Activated CD8-positive, alpha-beta memory T cell treated with anti-CD3 and anti-CD28 coated beads, Interleukin-2, amount 10 ng/mL, durations not matched to agents 7 days and 5 days (primary cell): ENCODE measurements around the gene CCDC146. TPM values are rescaled to one million over a fixed set of nuclear protein-coding genes. Genes with fewer than 3 reads are reported as not detected.

Experiments used
- ATAC-seq: fragments of 150-1000 bp; cut with Tn5 transposase; one replicate; pipeline ENCODE4 v1.10.0; 2021; ENCODE audit warnings: moderate library complexity
- CTCF ChIA-PET: fragments of 350-600 bp; sonication (Branson Sonifier 250); formaldehyde crosslinking; loops from one replicate; lab custom pipeline; 2021; ENCODE audit warnings: antibody characterized with exemption; lab: Charles Lee
- DNase-seq: peaks from one replicate; pipeline ENCODE4 v3.0.0-alpha.2; 2020
- H3K27ac Mint-ChIP-seq: one replicate; pipeline ENCODE4 v1.8.0; 2021; ENCODE audit warnings: mild to moderate bottlenecking, mixed read lengths
- H3K27me3 Mint-ChIP-seq: one replicate; pipeline ENCODE4 v1.8.0; 2021; ENCODE audit warnings: mixed read lengths
- H3K36me3 Mint-ChIP-seq: one replicate; pipeline ENCODE4 v1.8.0; 2021; ENCODE audit warnings: mild to moderate bottlenecking, mixed read lengths
- H3K4me1 Mint-ChIP-seq: one replicate; pipeline ENCODE4 v1.8.0; 2021; ENCODE audit warnings: mixed read lengths
- H3K4me3 Mint-ChIP-seq: one replicate; pipeline ENCODE4 v1.8.0; 2021; ENCODE audit warnings: mild to moderate bottlenecking, moderate library complexity, mixed read lengths
- H3K9me3 Mint-ChIP-seq: one replicate; pipeline ENCODE4 v1.8.0; 2022; ENCODE audit warnings: low read depth, mixed read lengths
- total RNA-seq, 2 experiments: library from RNA; stranded (reverse); gene quantifications; one replicate each; pipeline ENCODE4 v1.2.3, GENCODE V29; 2021

Gene CCDC146
- total RNA-seq, 2 experiments from 2014 or later: 8.3 to 9.0 TPM

- peaks cover 3% of the 10 kb centered on the region for H3K36me3 Mint-ChIP-seq
- no peak overlapping the region for H3K27ac Mint-ChIP-seq
- ATAC-seq (no peak), DNase-seq (no peak)
- peaks cover 2% of the 10 kb centered on the region for H3K27me3 Mint-ChIP-seq
- CTCF ChIA-PET: interaction anchor here (0.6 to 4.8 kb wide), 14 partner anchors 7 to 406 kb away, joined by 3 to 78 read pairs (median 9); partner anchors contain the start of genes CCDC146 and FGL2
- H3K4me1 Mint-ChIP-seq: peaks cover 5% of the 10 kb centered on the region
- no peak overlapping the region for H3K4me3 Mint-ChIP-seq
- no peaks in the 10 kb centered on the region for H3K9me3 Mint-ChIP-seq
Measured at GRCh38 chr7:77246026-77246640, 123.7 kb downstream of the CCDC146 start.

GRCh38 chr7:77247206-77247850, 124.9 kb downstream of the CCDC146 start:
- peak; percentile 99 for ATAC-seq
- no peaks in the 10 kb centered on the region for H3K36me3 Mint-ChIP-seq
- peaks cover 2% of the 10 kb centered on the region for H3K27me3 Mint-ChIP-seq
- peak; percentile 94 for DNase-seq
- no peak overlapping the region for H3K27ac Mint-ChIP-seq
- no peak overlapping the region for H3K4me3 Mint-ChIP-seq
- no peaks in the 10 kb centered on the region for H3K9me3 Mint-ChIP-seq
- CTCF ChIA-PET: interaction anchor here (0.6 to 4.8 kb wide), 26 partner anchors 8 to 405 kb away, joined by 3 to 78 read pairs (median 6); partner anchors contain the start of genes CCDC146 and FGL2
- H3K4me1 Mint-ChIP-seq: peaks cover 5% of the 10 kb centered on the region

- Mint-ChIP-seq H3K27ac (no peak overlapping the region), H3K9me3 (no peaks in the 10 kb centered on the region), H3K27me3 (peaks cover 2% of the 10 kb centered on the region), H3K36me3 (no peaks in the 10 kb centered on the region), H3K4me1 (peaks cover 5% of the 10 kb centered on the region), H3K4me3 (no peak overlapping the region)
- CTCF ChIA-PET: interaction anchor here (1.3 to 4.8 kb wide), 7 partner anchors 15 to 123 kb away, joined by 4 to 78 read pairs (median 12); partner anchors contain the start of gene FGL2
- no peak for DNase-seq
- ATAC-seq: no peak
Measured at GRCh38 chr7:77248154-77248553, 125.7 kb downstream of the CCDC146 start.

- Mint-ChIP-seq H3K27me3 (peaks cover 2% of the 10 kb centered on the region), H3K4me1 (no peaks in the 10 kb centered on the region), H3K36me3 (peaks cover 1% of the 10 kb centered on the region), H3K9me3 (no peaks in the 10 kb centered on the region), H3K27ac (no peak overlapping the region), H3K4me3 (no peak overlapping the region)
- CTCF ChIA-PET: interaction anchor here (0.8 to 1.8 kb wide), 2 partner anchors 9 to 80 kb away, joined by 3 to 5 read pairs; no protein-coding TSS in a partner anchor
- ATAC-seq (no peak), DNase-seq (no peak)
Measured at GRCh38 chr7:77252506-77252905, 130.1 kb downstream of the CCDC146 start.

- no peak overlapping the region for H3K4me3 Mint-ChIP-seq
- no peak for ATAC-seq
- no peaks in the 10 kb centered on the region for H3K4me1 Mint-ChIP-seq
- CTCF ChIA-PET: interaction anchor here (0.8 to 0.9 kb wide), 3 partner anchors 10 to 52 kb away, joined by 3 read pairs; no protein-coding TSS in a partner anchor
- peaks cover 1% of the 10 kb centered on the region for H3K36me3 Mint-ChIP-seq
- H3K9me3 Mint-ChIP-seq: no peaks in the 10 kb centered on the region
- DNase-seq: no peak
- H3K27me3 Mint-ChIP-seq: peaks cover 2% of the 10 kb centered on the region
- no peak overlapping the region for H3K27ac Mint-ChIP-seq
Measured at GRCh38 chr7:77253151-77253550, 130.7 kb downstream of the CCDC146 start.

- Mint-ChIP-seq H3K27ac (no peak overlapping the region), H3K27me3 (peaks cover 2% of the 10 kb centered on the region), H3K4me3 (no peak overlapping the region), H3K9me3 (no peaks in the 10 kb centered on the region), H3K36me3 (peaks cover 1% of the 10 kb centered on the region), H3K4me1 (no peaks in the 10 kb centered on the region)
- ATAC-seq (no peak), DNase-seq (no peak)
- CTCF ChIA-PET: interaction anchor here (0.5 to 1.2 kb wide), 3 partner anchors 74 to 123 kb away, joined by 3 to 4 read pairs (median 3); no protein-coding TSS in a partner anchor
Measured at GRCh38 chr7:77254429-77254828, 132.0 kb downstream of the CCDC146 start.

GRCh38 chr7:77254915-77255314, 132.5 kb downstream of the CCDC146 start:
- no peak overlapping the region for H3K27ac Mint-ChIP-seq
- peaks cover 1% of the 10 kb centered on the region for H3K36me3 Mint-ChIP-seq
- peaks cover under 1% of the 10 kb centered on the region for H3K27me3 Mint-ChIP-seq
- DNase-seq: no peak
- ATAC-seq: no peak
- H3K4me1 Mint-ChIP-seq: no peaks in the 10 kb centered on the region
- H3K4me3 Mint-ChIP-seq: no peak overlapping the region
- CTCF ChIA-PET: interaction anchor here (0.8 to 1.3 kb wide), 3 partner anchors 8 to 77 kb away, joined by 3 to 5 read pairs (median 4); no protein-coding TSS in a partner anchor
- H3K9me3 Mint-ChIP-seq: no peaks in the 10 kb centered on the region

GRCh38 chr7:77258014-77258413, 135.6 kb downstream of the CCDC146 start:
- H3K36me3 Mint-ChIP-seq: peaks cover 3% of the 10 kb centered on the region
- ATAC-seq (no peak), DNase-seq (no peak)
- H3K27ac Mint-ChIP-seq: no peak overlapping the region
- no peaks in the 10 kb centered on the region for H3K27me3 Mint-ChIP-seq
- H3K9me3 Mint-ChIP-seq: no peaks in the 10 kb centered on the region
- H3K4me1 Mint-ChIP-seq: no peaks in the 10 kb centered on the region
- no peak overlapping the region for H3K4me3 Mint-ChIP-seq
- CTCF ChIA-PET: interaction anchor here (0.6 to 1.9 kb wide), 3 partner anchors 11 to 74 kb away, joined by 3 to 9 read pairs (median 4); no protein-coding TSS in a partner anchor

GRCh38 chr7:77258593-77258992, 136.2 kb downstream of the CCDC146 start:
- CTCF ChIA-PET: interaction anchor here (0.6 to 1.9 kb wide), 2 partner anchors 12 to 73 kb away, joined by 3 to 9 read pairs; no protein-coding TSS in a partner anchor
- ATAC-seq (no peak), DNase-seq (no peak)
- H3K4me1 Mint-ChIP-seq: no peaks in the 10 kb centered on the region
- no peaks in the 10 kb centered on the region for H3K27me3 Mint-ChIP-seq
- H3K36me3 Mint-ChIP-seq: peaks cover 3% of the 10 kb centered on the region
- no peak overlapping the region for H3K4me3 Mint-ChIP-seq
- H3K27ac Mint-ChIP-seq: no peak overlapping the region
- no peaks in the 10 kb centered on the region for H3K9me3 Mint-ChIP-seq

GRCh38 chr7:77262316-77262715, 139.9 kb downstream of the CCDC146 start:
- Mint-ChIP-seq H3K4me3 (no peak overlapping the region), H3K36me3 (peaks cover 3% of the 10 kb centered on the region), H3K27ac (no peak overlapping the region), H3K4me1 (peaks cover 16% of the 10 kb centered on the region), H3K9me3 (no peaks in the 10 kb centered on the region), H3K27me3 (no peaks in the 10 kb centered on the region)
- DNase-seq: no peak
- no peak for ATAC-seq
- CTCF ChIA-PET: interaction anchor here (0.7 to 2.7 kb wide), 2 partner anchors 15 to 70 kb away, joined by 3 to 7 read pairs; no protein-coding TSS in a partner anchor

- Mint-ChIP-seq H3K9me3 (no peaks in the 10 kb centered on the region), H3K27ac (peak overlapping the region; percentile 16), H3K4me3 (no peak overlapping the region), H3K36me3 (peaks cover 17% of the 10 kb centered on the region), H3K27me3 (no peaks in the 10 kb centered on the region), H3K4me1 (peaks cover 31% of the 10 kb centered on the region)
- DNase-seq (no peak), ATAC-seq (no peak)
- CTCF ChIA-PET: interaction anchor here (1.2 to 2.4 kb wide), 2 partner anchors 66 to 69 kb away, joined by 3 to 8 read pairs; no protein-coding TSS in a partner anchor
Measured at GRCh38 chr7:77265666-77266065, 143.3 kb downstream of the CCDC146 start.

GRCh38 chr7:77266291-77266794, 143.9 kb downstream of the CCDC146 start:
- peak; percentile 66 for DNase-seq
- Mint-ChIP-seq H3K27me3 (no peaks in the 10 kb centered on the region), H3K36me3 (peaks cover 17% of the 10 kb centered on the region), H3K4me3 (no peak overlapping the region), H3K4me1 (peaks cover 31% of the 10 kb centered on the region), H3K27ac (peak overlapping the region; percentile 65), H3K9me3 (no peaks in the 10 kb centered on the region)
- CTCF ChIA-PET: interaction anchor here (1.2 to 2.4 kb wide), 3 partner anchors 19 to 68 kb away, joined by 3 to 11 read pairs (median 8); no protein-coding TSS in a partner anchor
- ATAC-seq: peak; percentile 98
